H1 (cell line): ENCODE measurements around the gene TUBA4B. TPM values are rescaled to one million over a fixed set of nuclear protein-coding genes. Genes with fewer than 3 reads are reported as not detected.

Source experiments
- CTCF ChIA-PET: fragments of 300-600 bp; sonication (Branson Sonifier 250); formaldehyde crosslinking; loops from one replicate; lab custom pipeline; 2021; ENCODE audit not compliant: partially characterized antibody; lab: Charles Lee
- POLR2A ChIA-PET: fragments of 300-600 bp; sonication (Branson Sonifier 250); formaldehyde crosslinking; loops from one replicate; lab custom pipeline; 2021; ENCODE audit warnings: inconsistent platforms; ENCODE audit not compliant: partially characterized antibody; lab: Charles Lee
- DNase-seq, 2 experiments: peaks; one replicate each; pipeline versions ENCODE4 v3.0.0 to v3.0.0-alpha.2; 2010 to 2022; ENCODE audit warnings: low spot score in 2 of 2, low read depth in 1 of 2, mixed read lengths in 1 of 2
- FAIRE-seq: peaks from 2 replicates; lab custom pipeline; 2011; peaks lifted over from hg19 to GRCh38; lab: Jason Lieb, UNC
- H2AFZ ChIP-seq: 2 replicates; pipeline ENCODE4 v1.8.1; 2012; ENCODE audit warnings: low read length, inconsistent platforms
- H2AK5ac ChIP-seq: 2 replicates; pipeline ENCODE4 v1.6.1; 2013; ENCODE audit warnings: low read depth, low read length
- H2BK120ac ChIP-seq: replicated peaks from 2 replicates; pipeline ENCODE3; 2013; ENCODE audit warnings: low read depth, low read length, inconsistent platforms
- H2BK12ac ChIP-seq: 2 replicates; pipeline ENCODE4 v1.6.1; 2013; ENCODE audit warnings: low read depth, low read length
- H2BK15ac ChIP-seq: 2 replicates; pipeline ENCODE4 v1.6.1; 2013; ENCODE audit warnings: low read length
- H2BK20ac ChIP-seq: 2 replicates; pipeline ENCODE4 v1.6.1; 2013; ENCODE audit warnings: low read length
- H2BK5ac ChIP-seq: 2 replicates; pipeline ENCODE4 v1.6.1; 2013; ENCODE audit warnings: low read depth, low read length
- H3K14ac ChIP-seq: 2 replicates; pipeline ENCODE4 v1.6.1; 2013; ENCODE audit warnings: inconsistent platforms; ENCODE audit not compliant: insufficient read length
- H3K18ac ChIP-seq: 2 replicates; pipeline ENCODE4 v1.6.1; 2013; ENCODE audit warnings: low read length; ENCODE audit errors: extremely low read depth
- H3K23ac ChIP-seq: 2 replicates; pipeline ENCODE4 v1.6.1; 2013; ENCODE audit warnings: inconsistent platforms; ENCODE audit not compliant: insufficient read length
- H3K23me2 ChIP-seq: 2 replicates; pipeline ENCODE4 v1.6.1; 2013; ENCODE audit warnings: low read depth, low read length
- H3K27ac ChIP-seq: 2 replicates; pipeline ENCODE4 v1.6.1; 2011; ENCODE audit warnings: low read depth, low read length, inconsistent platforms
- H3K27me3 ChIP-seq, 4 experiments: replicated peaks in 1 of 4; 1 replicate in 1 of 4; 2 replicates in 3 of 4; pipeline versions ENCODE4 v1.6.1 to v1.8.1; 2011 to 2013; ENCODE audit warnings: low read length in 3 of 4, mild to moderate bottlenecking in 3 of 4, inconsistent platforms in 2 of 4, mixed read lengths in 2 of 4, moderate library complexity in 1 of 4; ENCODE audit not compliant: control insufficient read depth in 3 of 4, insufficient read depth in 3 of 4; ENCODE audit errors: extremely low read depth in 1 of 4
- H3K36me3 ChIP-seq, 4 experiments: 2 replicates each; pipeline versions ENCODE4 v1.6.1 to v1.8.1; 2011 to 2013; ENCODE audit warnings: mild to moderate bottlenecking in 4 of 4, low read length in 3 of 4, moderate library complexity in 2 of 4, control low read depth in 1 of 4, inconsistent platforms in 1 of 4; ENCODE audit not compliant: insufficient read depth in 4 of 4, control insufficient read depth in 2 of 4
- H3K4ac ChIP-seq: replicated peaks from 2 replicates; pipeline ENCODE3; 2013; ENCODE audit warnings: low read length, low read depth, mixed read lengths, inconsistent platforms; ENCODE audit not compliant: insufficient read length
- H3K4me1 ChIP-seq, 4 experiments: replicated peaks in 1 of 4; 1 replicate in 1 of 4; 2 replicates in 3 of 4; pipeline versions ENCODE4 v1.6.1 to v1.8.1; 2011 to 2013; ENCODE audit warnings: low read length in 3 of 4, inconsistent platforms in 2 of 4, mixed read lengths in 1 of 4; ENCODE audit not compliant: insufficient read depth in 4 of 4, control insufficient read depth in 3 of 4
- H3K4me2 ChIP-seq, 2 experiments: 2 replicates each; pipeline versions ENCODE4 v1.6.1 to v1.8.1; 2011 to 2013; ENCODE audit warnings: low read depth in 2 of 2, low read length in 2 of 2, control low read depth in 1 of 2, inconsistent platforms in 1 of 2, mild to moderate bottlenecking in 1 of 2; ENCODE audit not compliant: insufficient read depth in 1 of 2
- H3K4me3 ChIP-seq, 4 experiments: fragments of 200-600, 300-600 bp in 1 of 4; sonication (generic), shearing (Covaris generic), sonication (Bioruptor Twin) in 1 of 4; 2 replicates each; pipeline versions ENCODE4 v1.5.1 to v1.8.1; 2011 to 2016; ENCODE audit warnings: low read length in 4 of 4, low read depth in 3 of 4, control low read depth in 2 of 4, inconsistent platforms in 2 of 4, mild to moderate bottlenecking in 2 of 4, mixed read lengths in 1 of 4, moderate library complexity in 1 of 4; ENCODE audit not compliant: insufficient read depth in 2 of 4; ENCODE audit errors: extremely low read depth in 1 of 4
- H3K56ac ChIP-seq: replicated peaks from 2 replicates; pipeline ENCODE3; 2013; ENCODE audit warnings: low read depth, mild to moderate bottlenecking, mixed read lengths, low read length, inconsistent platforms; ENCODE audit not compliant: insufficient read length
- H3K79me1 ChIP-seq: 2 replicates; pipeline ENCODE4 v1.6.1; 2013; ENCODE audit warnings: low read depth, low read length, control low read depth
- H3K79me2 ChIP-seq, 2 experiments: 2 replicates each; pipeline versions ENCODE4 v1.6.1 to v1.8.1; 2012 to 2013; ENCODE audit warnings: low read length in 2 of 2, mild to moderate bottlenecking in 2 of 2, inconsistent platforms in 1 of 2; ENCODE audit not compliant: insufficient read depth in 2 of 2, control insufficient read depth in 1 of 2
- H3K9ac ChIP-seq, 4 experiments: replicated peaks in 1 of 4; 1 replicate in 1 of 4; 2 replicates in 3 of 4; pipeline versions ENCODE4 v1.6.1 to v1.8.1; 2011 to 2013; ENCODE audit warnings: low read depth in 3 of 4, low read length in 3 of 4, control low read depth in 2 of 4, mild to moderate bottlenecking in 2 of 4, moderate library complexity in 2 of 4, inconsistent platforms in 1 of 4; ENCODE audit errors: extremely low read depth in 1 of 4
- H3K9me3 ChIP-seq, 2 experiments: 2 replicates each; pipeline versions ENCODE4 v1.6.1 to v1.8.1; 2012 to 2013; ENCODE audit warnings: mild to moderate bottlenecking in 2 of 2, moderate library complexity in 2 of 2, control low read depth in 1 of 2, inconsistent platforms in 1 of 2, low read depth in 1 of 2, low read length in 1 of 2, mixed read lengths in 1 of 2; ENCODE audit not compliant: insufficient read depth in 2 of 2
- H4K20me1 ChIP-seq, 2 experiments: replicated peaks in 1 of 2; 2 replicates each; pipeline versions ENCODE3 to v1.8.1; 2011 to 2013; ENCODE audit warnings: inconsistent platforms in 2 of 2, low read length in 2 of 2, mild to moderate bottlenecking in 1 of 2; ENCODE audit not compliant: insufficient read depth in 2 of 2, control insufficient read depth in 1 of 2
- H4K5ac ChIP-seq: 2 replicates; pipeline ENCODE4 v1.6.1; 2013; ENCODE audit warnings: low read length, low read depth, mixed read lengths, inconsistent platforms; ENCODE audit not compliant: insufficient read length
- H4K8ac ChIP-seq: 2 replicates; pipeline ENCODE4 v1.8.0; 2013; ENCODE audit warnings: mild to moderate bottlenecking, moderate library complexity, low read length, inconsistent platforms; ENCODE audit not compliant: insufficient read depth; ENCODE audit errors: extremely low read depth
- H4K91ac ChIP-seq: replicated peaks from 2 replicates; pipeline ENCODE3; 2013; ENCODE audit warnings: low read length, mixed read lengths, inconsistent platforms; ENCODE audit not compliant: insufficient read length
- EP300 ChIP-seq, 2 experiments: IDR thresholded peaks; 1 replicate in 1 of 2; 2 replicates in 1 of 2; pipeline ENCODE4 v1.6.1; 2011 to 2012; ENCODE audit warnings: low read depth in 2 of 2, low read length in 2 of 2, mild to moderate bottlenecking in 2 of 2, borderline replicate concordance in 1 of 2, inconsistent platforms in 1 of 2, moderate library complexity in 1 of 2
- EZH2 ChIP-seq: fragments of 200-600 bp; sonication (generic); IDR thresholded peaks from 2 replicates; pipeline ENCODE4 v1.7.1; 2012; ENCODE audit warnings: low read depth, mild to moderate bottlenecking, moderate library complexity, low read length, inconsistent platforms; ENCODE audit not compliant: severe bottlenecking
- GTF2F1 ChIP-seq: IDR thresholded peaks from 2 replicates; pipeline ENCODE4 v1.6.1; 2012; ENCODE audit warnings: low read depth, low read length, improper control_type of control experiment, borderline replicate concordance
- HDAC2 ChIP-seq, 2 experiments: fragments of 300-600 bp in 1 of 2; sonication (generic) in 1 of 2; IDR thresholded peaks; 2 replicates each; pipeline ENCODE4 v1.6.1; 2011 to 2012; ENCODE audit warnings: low read depth in 2 of 2, low read length in 2 of 2, mild to moderate bottlenecking in 2 of 2, moderate library complexity in 2 of 2, borderline replicate concordance in 1 of 2, inconsistent platforms in 1 of 2
- KDM4A ChIP-seq: IDR thresholded peaks from one replicate; pipeline ENCODE4 v1.7.1; 2012; ENCODE audit warnings: low read depth, mild to moderate bottlenecking, moderate library complexity, low read length, inconsistent platforms; ENCODE audit not compliant: severe bottlenecking
- NANOG ChIP-seq: IDR thresholded peaks from 2 replicates; pipeline ENCODE4 v1.6.1; 2011; ENCODE audit warnings: low read length, low read depth, mild to moderate bottlenecking, inconsistent platforms; ENCODE audit not compliant: insufficient read depth, poor library complexity, severe bottlenecking
- RBBP5 ChIP-seq: IDR thresholded peaks from 2 replicates; pipeline ENCODE4 v1.7.1; 2012; ENCODE audit warnings: low read depth, mild to moderate bottlenecking, inconsistent platforms, low read length, moderate library complexity, borderline replicate concordance
- RNF2 ChIP-seq: fragments of 200-900, 300-1000 bp; sonication (generic); IDR thresholded peaks from 2 replicates; pipeline ENCODE4 v1.7.1; 2016; ENCODE audit warnings: borderline replicate concordance, low read depth, mild to moderate bottlenecking, antibody characterized with exemption, low read length; ENCODE audit not compliant: poor library complexity, severe bottlenecking; ENCODE audit errors: missing control alignments
- SP2 ChIP-seq: IDR thresholded peaks from 2 replicates; pipeline ENCODE4 v1.6.1; 2012; ENCODE audit warnings: mild to moderate bottlenecking, low read length, inconsistent platforms
- SUZ12 ChIP-seq: fragments of 200-600 bp; sonication (generic); IDR thresholded peaks from 2 replicates; pipeline ENCODE4 v1.6.1; 2012; ENCODE audit warnings: mild to moderate bottlenecking, inconsistent platforms, low read length, moderate library complexity, mixed read lengths
- TEAD4 ChIP-seq: IDR thresholded peaks from 2 replicates; pipeline ENCODE4 v1.6.1; 2012; ENCODE audit warnings: low read depth, low read length, inconsistent platforms, mixed read lengths
- WGBS, 2 experiments: shearing (Covaris generic) in 1 of 2; methylation state at CpG; one replicate each; pipeline versions ENCODE4 v1.1.6 to v1.1.7; 2013 to 2015; ENCODE audit warnings: low lambda C conversion rate in 2 of 2, mixed read lengths in 2 of 2, inconsistent platforms in 1 of 2, low coverage in 1 of 2, missing lambda C conversion rate in 1 of 2; ENCODE audit not compliant: insufficient replicate concordance in 2 of 2, insufficient coverage in 1 of 2, insufficient read length in 1 of 2; ENCODE audit errors: extremely low coverage in 1 of 2, missing lambda C conversion rate in 1 of 2; 5-methylcytosine and 5-hydroxymethylcytosine counted together
- polyA plus RNA-seq, 7 experiments: library from polyadenylated mRNA; depleted of rRNA in 3 of 7; stranded (reverse) in 5 of 7; unstranded in 2 of 7; fragments of >200 nt in 5 of 7; fragments of 200-250 nt in 2 of 7; gene quantifications; 1 replicate in 5 of 7; 2 replicates in 1 of 7; 4 replicates in 1 of 7; pipeline versions ENCODE4 v1.2.1 to v1.2.3, GENCODE V29; 2011 to 2013; ENCODE audit warnings: missing spikeins in 2 of 7, mixed read lengths in 2 of 7
- total RNA-seq: library from RNA; stranded (reverse); fragmentation: NEBNext Ultra II Directional; extraction: Animal tissue kit (Norgen Biotek cat#: 25700); gene quantifications from 2 replicates; pipeline ENCODE4 v1.2.1, GENCODE V29; 2021

The TUBA4B gene
- total and polyA plus RNA-seq, 2 of the 8 experiments (the other 6 are each of a cell fraction or from before 2014, with no cell fraction given), result 0.08 to 0.24 TPM

- no peak overlapping the region for H3K18ac ChIP-seq
- no peak overlapping the region for H3K23ac ChIP-seq
- H3K4me3 ChIP-seq, result no peak overlapping the region
- no peak overlapping the region for H2BK15ac ChIP-seq
- no peak overlapping the region for H2AFZ ChIP-seq
- H3K79me2 ChIP-seq, result no peaks in the 10 kb centered on the region
- H4K20me1 ChIP-seq, result peaks cover 0 to 4% of the 10 kb centered on the region in 2 experiments
- 90% methylated on average over 24 of the region's 24 CpGs; no CpG with 5 or more reads in 1 of the 2 experiments for WGBS, 2 experiments
- no peak overlapping the region for H4K91ac ChIP-seq
- H3K4me2 ChIP-seq, result no peak overlapping the region
- H3K4me1 ChIP-seq, result peaks cover 0 to 6% (median 3%) of the 10 kb centered on the region in 4 experiments; a peak in 5 of 7 replicates
- H2BK5ac ChIP-seq, result no peak overlapping the region
- no peak overlapping the region for H2BK120ac ChIP-seq
- H3K79me1 ChIP-seq, result no peaks in the 10 kb centered on the region
- ChIA-PET POLR2A (interaction anchor here (1.1 to 6.1 kb wide), 4 partner anchors 9 to 17 kb away, joined by 3 to 101 read pairs (median 4); partner anchors contain the start of gene ABCB6), CTCF (interaction anchor here (1.0 kb wide), 1 partner anchor 104 kb away, joined by 3 read pairs; no protein-coding TSS in a partner anchor)
- no peak overlapping the region for H3K27ac ChIP-seq
- no peak for FAIRE-seq
- no peaks in the 10 kb centered on the region for H3K9me3 ChIP-seq
- no peak overlapping the region for H4K8ac ChIP-seq
- peaks cover 10% of the 10 kb centered on the region for H3K23me2 ChIP-seq
- H3K27me3 ChIP-seq, result no peaks in the 10 kb centered on the region
- H3K36me3 ChIP-seq, result peaks cover 13 to 51% (median 23%) of the 10 kb centered on the region in 4 experiments
- DNase-seq, result no peak
- no peak overlapping the region for H3K4ac ChIP-seq
- no peak overlapping the region for H3K9ac ChIP-seq
- H4K5ac ChIP-seq, result no peak overlapping the region
- H3K56ac ChIP-seq, result no peak overlapping the region
- no peak overlapping the region for H2AK5ac ChIP-seq
- no peak overlapping the region for H2BK20ac ChIP-seq
- no peak overlapping the region for H2BK12ac ChIP-seq
- no peak overlapping the region for H3K14ac ChIP-seq
- no peak for TF ChIP-seq EZH2
- TF ChIP-seq EP300 (IDR thresholded peaks at IDR 0.05; ENCODE audit: borderline replicate concordance in 1 of 2, low read depth in 2 of 2, low read length in 2 of 2), result no peak
- TF ChIP-seq RNF2, result no peak
- no peak for TF ChIP-seq RBBP5
- TF ChIP-seq SP2, result no peak
- TF ChIP-seq GTF2F1, result no peak
- no peak for TF ChIP-seq NANOG
- no peak for TF ChIP-seq KDM4A
- TF ChIP-seq TEAD4, result no peak
- no peak for TF ChIP-seq SUZ12
- no peak for TF ChIP-seq HDAC2 (IDR thresholded peaks at IDR 0.05; ENCODE audit: borderline replicate concordance in 1 of 2, low read depth in 2 of 2, low read length in 2 of 2)
These were observed 42.7 kb upstream of the TUBA4B start for GRCh38 chr2:219210196-219210885.
